WTC11 (cell line): Measurements from ENCODE around the gene RASA2. TPM values are rescaled to one million over a fixed set of nuclear protein-coding genes. Genes with fewer than 3 reads are reported as not detected.

Source experiments
- ATAC-seq: fragments of 200-7000 bp; cut with Tn5 transposase; 2 replicates; pipeline ENCODE4 v1.10.0; 2021; ENCODE audit warnings: mild to moderate bottlenecking, moderate library complexity
- CTCF ChIA-PET: fragments of 300-600 bp; sonication (Branson Sonifier 250); formaldehyde crosslinking; loops from one replicate; lab custom pipeline; 2021; ENCODE audit warnings: antibody characterized with exemption; lab: Charles Lee
- POLR2A ChIA-PET: fragments of 350-600 bp; sonication (Branson Sonifier 250); formaldehyde crosslinking; loops from one replicate; lab custom pipeline; 2021; ENCODE audit warnings: antibody characterized with exemption; lab: Charles Lee
- DNase-seq: peaks from one replicate; pipeline ENCODE4 v3.0.0; 2021; ENCODE audit warnings: low spot score
- H3K27ac Mint-ChIP-seq: 2 replicates; pipeline ENCODE4 v1.8.0; 2021; ENCODE audit warnings: mixed read lengths
- H3K27me3 Mint-ChIP-seq: 2 replicates; pipeline ENCODE4 v1.8.0; 2021; ENCODE audit warnings: low read depth, mild to moderate bottlenecking, moderate library complexity, mixed read lengths
- H3K36me3 Mint-ChIP-seq: 2 replicates; pipeline ENCODE4 v1.8.0; 2021; ENCODE audit warnings: mixed read lengths
- H3K4me1 Mint-ChIP-seq: 2 replicates; pipeline ENCODE4 v1.8.0; 2022; ENCODE audit warnings: mixed read lengths
- H3K4me3 Mint-ChIP-seq: 2 replicates; pipeline ENCODE4 v1.8.0; 2021; ENCODE audit warnings: mild to moderate bottlenecking, moderate library complexity, mixed read lengths
- H3K9me3 Mint-ChIP-seq: 2 replicates; pipeline ENCODE4 v1.8.0; 2021; ENCODE audit warnings: mixed read lengths
- EMX1 ChIP-seq: fragments of 250-450 bp; sonication (Bioruptor Pico); IDR thresholded peaks from 2 replicates; pipeline ENCODE4 v1.8.0; 2021; ENCODE audit warnings: mild to moderate bottlenecking
- GRHL2 ChIP-seq: fragments of 250-450 bp; sonication (Bioruptor Pico); IDR thresholded peaks from 2 replicates; pipeline ENCODE4 v1.8.0; 2022; ENCODE audit warnings: mild to moderate bottlenecking, moderate library complexity; ENCODE audit not compliant: insufficient replicate concordance, severe bottlenecking
- GTF2I ChIP-seq: fragments of 250-450 bp; sonication (Bioruptor Pico); conservative IDR thresholded peaks from 2 replicates; pipeline ENCODE4 v1.4.0; 2021; ENCODE audit warnings: mild to moderate bottlenecking
- HMGA2 ChIP-seq: fragments of 250-450 bp; sonication (Bioruptor Pico); IDR thresholded peaks from 2 replicates; pipeline ENCODE4 v1.4.0; 2021; ENCODE audit warnings: mild to moderate bottlenecking, moderate library complexity
- JAZF1 ChIP-seq: fragments of 250-450 bp; sonication (Bioruptor Pico); IDR thresholded peaks from 2 replicates; pipeline ENCODE4 v1.9.0; 2021; ENCODE audit warnings: moderate library complexity, mild to moderate bottlenecking, inconsistent platforms
- NFE2L1 ChIP-seq: sonication (generic); formaldehyde crosslinking; IDR thresholded peaks from 2 replicates; pipeline ENCODE4 v1.8.1; 2023; ENCODE audit warnings: missing genetic modification reagents
- NFYB ChIP-seq: sonication (generic); formaldehyde crosslinking; conservative IDR thresholded peaks from 2 replicates; pipeline ENCODE4 v1.8.0; 2022; ENCODE audit warnings: low read depth, missing genetic modification reagents
- RORB ChIP-seq: fragments of 250-450 bp; sonication (Bioruptor Pico); IDR thresholded peaks from 2 replicates; pipeline ENCODE4 v1.9.0; 2021; ENCODE audit warnings: mild to moderate bottlenecking
- SOX15 ChIP-seq: fragments of 250-450 bp; sonication (Bioruptor Pico); IDR thresholded peaks from 2 replicates; pipeline ENCODE4 v1.9.0; 2021; ENCODE audit warnings: mild to moderate bottlenecking
- SP1 ChIP-seq: sonication (generic); formaldehyde crosslinking; conservative IDR thresholded peaks from 2 replicates; pipeline ENCODE4 v1.8.1; 2022; ENCODE audit warnings: missing genetic modification reagents
- ZNF416 ChIP-seq: fragments of 250-450 bp; sonication (Bioruptor Pico); IDR thresholded peaks from 2 replicates; pipeline ENCODE4 v1.9.0; 2021; ENCODE audit warnings: mild to moderate bottlenecking, inconsistent platforms
- ZNF671 ChIP-seq: fragments of 250-450 bp; sonication (Bioruptor Pico); IDR thresholded peaks from 2 replicates; pipeline ENCODE4 v1.8.0; 2021; ENCODE audit warnings: mild to moderate bottlenecking
- total RNA-seq: library from RNA; stranded (reverse); gene quantifications from 3 replicates; pipeline ENCODE4 v1.2.3, GENCODE V29; 2021
- TF ChIP-seq, protein P1 (sequence below): sonication (generic); formaldehyde crosslinking; IDR thresholded peaks from 2 replicates; pipeline ENCODE4 v1.8.1; 2023; ENCODE audit warnings: mild to moderate bottlenecking, missing genetic modification reagents, borderline replicate concordance
- TF ChIP-seq, protein P2 (sequence below): fragments of 250-450 bp; sonication (Bioruptor Pico); IDR thresholded peaks from 2 replicates; pipeline ENCODE4 v1.8.0; 2021; ENCODE audit warnings: mild to moderate bottlenecking
- TF ChIP-seq, protein P3 (sequence below): sonication (generic); formaldehyde crosslinking; IDR thresholded peaks from 2 replicates; pipeline ENCODE4 v1.8.1; 2023; ENCODE audit warnings: mild to moderate bottlenecking, missing genetic modification reagents, moderate library complexity
- TF ChIP-seq, protein P4 (sequence below): sonication (generic); formaldehyde crosslinking; IDR thresholded peaks from 2 replicates; pipeline ENCODE4 v1.8.0; 2022; ENCODE audit warnings: mild to moderate bottlenecking, missing genetic modification reagents
- TF ChIP-seq, protein P5 (sequence below): sonication (generic); formaldehyde crosslinking; IDR thresholded peaks from 2 replicates; pipeline ENCODE4 v1.8.0; 2023; ENCODE audit warnings: missing genetic modification reagents, mild to moderate bottlenecking, borderline replicate concordance

RASA2 gene
- total RNA-seq, 1 experiment from 2014 or later, result 13.9 TPM

DNA sequence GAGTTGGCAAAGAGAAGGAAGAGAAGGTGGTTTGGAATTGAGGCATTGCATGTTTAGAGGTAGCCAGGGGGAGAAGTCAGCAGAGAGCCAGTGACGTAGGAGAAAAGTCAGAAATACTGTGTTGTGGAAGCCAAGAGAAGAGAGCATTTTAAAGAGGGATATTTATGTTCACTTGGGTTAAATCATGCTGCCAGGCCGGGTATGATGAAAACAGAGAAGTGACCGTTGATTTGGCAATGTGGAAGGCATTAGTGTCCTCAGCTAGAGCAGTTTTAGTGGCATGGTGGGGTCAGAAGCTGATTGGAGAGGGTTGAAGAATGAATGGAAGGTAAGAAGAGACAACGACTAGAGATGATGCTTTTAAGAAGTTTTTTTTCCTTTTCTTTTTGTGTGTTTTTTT is 24.5 kb downstream of the RASA2 start (continued):
- TF ChIP-seq, protein P1, sequence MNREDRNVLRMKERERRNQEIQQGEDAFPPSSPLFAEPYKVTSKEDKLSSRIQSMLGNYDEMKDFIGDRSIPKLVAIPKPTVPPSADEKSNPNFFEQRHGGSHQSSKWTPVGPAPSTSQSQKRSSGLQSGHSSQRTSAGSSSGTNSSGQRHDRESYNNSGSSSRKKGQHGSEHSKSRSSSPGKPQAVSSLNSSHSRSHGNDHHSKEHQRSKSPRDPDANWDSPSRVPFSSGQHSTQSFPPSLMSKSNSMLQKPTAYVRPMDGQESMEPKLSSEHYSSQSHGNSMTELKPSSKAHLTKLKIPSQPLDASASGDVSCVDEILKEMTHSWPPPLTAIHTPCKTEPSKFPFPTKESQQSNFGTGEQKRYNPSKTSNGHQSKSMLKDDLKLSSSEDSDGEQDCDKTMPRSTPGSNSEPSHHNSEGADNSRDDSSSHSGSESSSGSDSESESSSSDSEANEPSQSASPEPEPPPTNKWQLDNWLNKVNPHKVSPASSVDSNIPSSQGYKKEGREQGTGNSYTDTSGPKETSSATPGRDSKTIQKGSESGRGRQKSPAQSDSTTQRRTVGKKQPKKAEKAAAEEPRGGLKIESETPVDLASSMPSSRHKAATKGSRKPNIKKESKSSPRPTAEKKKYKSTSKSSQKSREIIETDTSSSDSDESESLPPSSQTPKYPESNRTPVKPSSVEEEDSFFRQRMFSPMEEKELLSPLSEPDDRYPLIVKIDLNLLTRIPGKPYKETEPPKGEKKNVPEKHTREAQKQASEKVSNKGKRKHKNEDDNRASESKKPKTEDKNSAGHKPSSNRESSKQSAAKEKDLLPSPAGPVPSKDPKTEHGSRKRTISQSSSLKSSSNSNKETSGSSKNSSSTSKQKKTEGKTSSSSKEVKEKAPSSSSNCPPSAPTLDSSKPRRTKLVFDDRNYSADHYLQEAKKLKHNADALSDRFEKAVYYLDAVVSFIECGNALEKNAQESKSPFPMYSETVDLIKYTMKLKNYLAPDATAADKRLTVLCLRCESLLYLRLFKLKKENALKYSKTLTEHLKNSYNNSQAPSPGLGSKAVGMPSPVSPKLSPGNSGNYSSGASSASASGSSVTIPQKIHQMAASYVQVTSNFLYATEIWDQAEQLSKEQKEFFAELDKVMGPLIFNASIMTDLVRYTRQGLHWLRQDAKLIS, result no peak
- TF ChIP-seq EMX1 (CRISPR knock-in tag), result no peak
- TF ChIP-seq, all 79 proteins: peak for 0

DNA sequence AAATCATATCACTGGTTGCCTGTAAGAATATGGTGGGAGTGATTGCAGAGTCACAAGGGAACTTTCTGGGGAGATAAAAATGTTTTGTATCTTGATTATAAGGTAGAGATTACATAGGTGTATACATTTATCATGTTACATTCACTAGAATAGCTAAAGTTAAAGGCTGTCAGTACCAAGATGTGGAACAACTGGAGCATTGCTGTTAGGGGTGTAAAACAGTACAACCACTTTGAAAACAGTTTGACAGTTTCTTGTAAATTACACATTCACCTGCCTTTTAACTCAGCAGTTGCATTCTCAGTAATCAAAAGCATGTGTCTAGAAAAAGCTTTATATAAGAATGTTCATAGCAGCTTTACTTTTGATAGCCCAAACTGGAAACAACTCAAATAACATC is 27.6 kb downstream of the RASA2 start:
- Mint-ChIP-seq H3K4me3 (no peak overlapping the region), H3K9me3 (peaks cover 3% of the 10 kb centered on the region; the same call in 1 of the 2 replicates), H3K4me1 (no peaks in the 10 kb centered on the region)
- POLR2A ChIA-PET, result no interaction called here
- no peak for ATAC-seq
- no peak for TF ChIP-seq SP1
- TF ChIP-seq ZNF416 (CRISPR knock-in tag), result no peak
- TF ChIP-seq RORB (CRISPR knock-in tag), result no peak
- TF ChIP-seq, protein P2, sequence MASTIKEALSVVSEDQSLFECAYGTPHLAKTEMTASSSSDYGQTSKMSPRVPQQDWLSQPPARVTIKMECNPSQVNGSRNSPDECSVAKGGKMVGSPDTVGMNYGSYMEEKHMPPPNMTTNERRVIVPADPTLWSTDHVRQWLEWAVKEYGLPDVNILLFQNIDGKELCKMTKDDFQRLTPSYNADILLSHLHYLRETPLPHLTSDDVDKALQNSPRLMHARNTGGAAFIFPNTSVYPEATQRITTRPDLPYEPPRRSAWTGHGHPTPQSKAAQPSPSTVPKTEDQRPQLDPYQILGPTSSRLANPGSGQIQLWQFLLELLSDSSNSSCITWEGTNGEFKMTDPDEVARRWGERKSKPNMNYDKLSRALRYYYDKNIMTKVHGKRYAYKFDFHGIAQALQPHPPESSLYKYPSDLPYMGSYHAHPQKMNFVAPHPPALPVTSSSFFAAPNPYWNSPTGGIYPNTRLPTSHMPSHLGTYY (CRISPR knock-in tag), result no peak
- no peak for TF ChIP-seq GRHL2 (CRISPR knock-in tag)
- TF ChIP-seq, protein P3, sequence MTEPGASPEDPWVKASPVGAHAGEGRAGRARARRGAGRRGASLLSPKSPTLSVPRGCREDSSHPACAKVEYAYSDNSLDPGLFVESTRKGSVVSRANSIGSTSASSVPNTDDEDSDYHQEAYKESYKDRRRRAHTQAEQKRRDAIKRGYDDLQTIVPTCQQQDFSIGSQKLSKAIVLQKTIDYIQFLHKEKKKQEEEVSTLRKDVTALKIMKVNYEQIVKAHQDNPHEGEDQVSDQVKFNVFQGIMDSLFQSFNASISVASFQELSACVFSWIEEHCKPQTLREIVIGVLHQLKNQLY (CRISPR knock-in tag), result no peak
- TF ChIP-seq NFYB (CRISPR knock-in tag), result no peak
- no peak for TF ChIP-seq ZNF671 (CRISPR knock-in tag)
- no peak for TF ChIP-seq JAZF1 (CRISPR knock-in tag)
- TF ChIP-seq, protein P4, sequence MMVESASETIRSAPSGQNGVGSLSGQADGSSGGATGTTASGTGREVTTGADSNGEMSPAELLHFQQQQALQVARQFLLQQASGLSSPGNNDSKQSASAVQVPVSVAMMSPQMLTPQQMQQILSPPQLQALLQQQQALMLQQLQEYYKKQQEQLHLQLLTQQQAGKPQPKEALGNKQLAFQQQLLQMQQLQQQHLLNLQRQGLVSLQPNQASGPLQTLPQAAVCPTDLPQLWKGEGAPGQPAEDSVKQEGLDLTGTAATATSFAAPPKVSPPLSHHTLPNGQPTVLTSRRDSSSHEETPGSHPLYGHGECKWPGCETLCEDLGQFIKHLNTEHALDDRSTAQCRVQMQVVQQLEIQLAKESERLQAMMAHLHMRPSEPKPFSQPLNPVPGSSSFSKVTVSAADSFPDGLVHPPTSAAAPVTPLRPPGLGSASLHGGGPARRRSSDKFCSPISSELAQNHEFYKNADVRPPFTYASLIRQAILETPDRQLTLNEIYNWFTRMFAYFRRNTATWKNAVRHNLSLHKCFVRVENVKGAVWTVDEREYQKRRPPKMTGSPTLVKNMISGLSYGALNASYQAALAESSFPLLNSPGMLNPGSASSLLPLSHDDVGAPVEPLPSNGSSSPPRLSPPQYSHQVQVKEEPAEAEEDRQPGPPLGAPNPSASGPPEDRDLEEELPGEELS (CRISPR knock-in tag), result no peak
- no peak for TF ChIP-seq GTF2I (CRISPR knock-in tag)
- TF ChIP-seq NFE2L1 (CRISPR knock-in tag), result no peak
- TF ChIP-seq HMGA2, result no peak
- no peak for TF ChIP-seq SOX15 (CRISPR knock-in tag)
- TF ChIP-seq, protein P5, sequence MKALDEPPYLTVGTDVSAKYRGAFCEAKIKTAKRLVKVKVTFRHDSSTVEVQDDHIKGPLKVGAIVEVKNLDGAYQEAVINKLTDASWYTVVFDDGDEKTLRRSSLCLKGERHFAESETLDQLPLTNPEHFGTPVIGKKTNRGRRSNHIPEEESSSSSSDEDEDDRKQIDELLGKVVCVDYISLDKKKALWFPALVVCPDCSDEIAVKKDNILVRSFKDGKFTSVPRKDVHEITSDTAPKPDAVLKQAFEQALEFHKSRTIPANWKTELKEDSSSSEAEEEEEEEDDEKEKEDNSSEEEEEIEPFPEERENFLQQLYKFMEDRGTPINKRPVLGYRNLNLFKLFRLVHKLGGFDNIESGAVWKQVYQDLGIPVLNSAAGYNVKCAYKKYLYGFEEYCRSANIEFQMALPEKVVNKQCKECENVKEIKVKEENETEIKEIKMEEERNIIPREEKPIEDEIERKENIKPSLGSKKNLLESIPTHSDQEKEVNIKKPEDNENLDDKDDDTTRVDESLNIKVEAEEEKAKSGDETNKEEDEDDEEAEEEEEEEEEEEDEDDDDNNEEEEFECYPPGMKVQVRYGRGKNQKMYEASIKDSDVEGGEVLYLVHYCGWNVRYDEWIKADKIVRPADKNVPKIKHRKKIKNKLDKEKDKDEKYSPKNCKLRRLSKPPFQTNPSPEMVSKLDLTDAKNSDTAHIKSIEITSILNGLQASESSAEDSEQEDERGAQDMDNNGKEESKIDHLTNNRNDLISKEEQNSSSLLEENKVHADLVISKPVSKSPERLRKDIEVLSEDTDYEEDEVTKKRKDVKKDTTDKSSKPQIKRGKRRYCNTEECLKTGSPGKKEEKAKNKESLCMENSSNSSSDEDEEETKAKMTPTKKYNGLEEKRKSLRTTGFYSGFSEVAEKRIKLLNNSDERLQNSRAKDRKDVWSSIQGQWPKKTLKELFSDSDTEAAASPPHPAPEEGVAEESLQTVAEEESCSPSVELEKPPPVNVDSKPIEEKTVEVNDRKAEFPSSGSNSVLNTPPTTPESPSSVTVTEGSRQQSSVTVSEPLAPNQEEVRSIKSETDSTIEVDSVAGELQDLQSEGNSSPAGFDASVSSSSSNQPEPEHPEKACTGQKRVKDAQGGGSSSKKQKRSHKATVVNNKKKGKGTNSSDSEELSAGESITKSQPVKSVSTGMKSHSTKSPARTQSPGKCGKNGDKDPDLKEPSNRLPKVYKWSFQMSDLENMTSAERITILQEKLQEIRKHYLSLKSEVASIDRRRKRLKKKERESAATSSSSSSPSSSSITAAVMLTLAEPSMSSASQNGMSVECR (CRISPR knock-in tag), result no peak
- TF ChIP-seq, all 79 proteins: peak for 0
- Mint-ChIP-seq H3K27ac (no peak overlapping the region), H3K27me3 (no peaks in the 10 kb centered on the region), H3K36me3 (peaks cover 30% of the 10 kb centered on the region)
- CTCF ChIA-PET, result interaction anchor here (1.1 kb wide), 1 partner anchor 131 kb away, joined by 3 read pairs; no protein-coding TSS in a partner anchor
- DNase-seq, result no peak
